ENCODE results near the gene CNGB1. TPM values are rescaled to one million over a fixed set of nuclear protein-coding genes. Genes with fewer than 3 reads are reported as not detected.

CNGB1 gene
- total and polyA plus RNA-seq, 2 donors (not counting 1 experiment from before 2014, with no cell fraction given): not detected

DNA sequence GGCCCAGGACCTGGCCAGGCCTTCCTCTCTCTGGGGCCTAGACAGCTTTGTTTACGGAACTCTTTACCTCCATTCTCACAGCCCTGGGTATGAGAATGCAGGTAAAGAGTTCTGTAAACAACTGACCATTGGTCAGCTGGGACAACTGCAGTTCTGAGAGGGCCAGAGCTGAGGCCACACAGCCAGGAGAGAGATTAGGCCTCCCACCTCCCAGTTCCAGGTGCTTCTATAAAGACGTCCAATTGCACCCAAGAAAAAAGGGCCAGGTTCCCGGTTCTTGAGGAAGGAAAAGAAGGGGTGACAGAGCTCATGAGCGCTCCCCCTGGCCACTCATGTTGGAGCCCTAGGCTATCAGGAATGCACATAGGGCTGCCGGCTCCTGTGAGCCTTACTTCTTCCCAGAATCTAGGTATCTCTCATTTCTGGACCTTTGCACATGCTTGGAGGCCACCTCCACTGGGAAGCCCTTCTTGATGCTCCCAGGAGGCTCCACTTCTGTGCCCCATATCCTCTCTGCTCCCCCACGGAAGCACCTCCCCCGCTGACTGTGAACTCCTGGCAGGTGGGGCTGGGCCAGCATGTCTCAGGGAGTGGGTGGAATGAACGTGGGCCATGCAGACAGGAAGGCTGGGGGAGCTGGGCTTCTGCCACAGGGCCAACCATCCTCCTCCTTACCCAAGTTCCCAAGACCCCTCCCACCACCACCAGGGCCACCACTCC is 13.1 kb downstream of the CNGB1 start:
- Histone ChIP-seq H3K4me2 (ENCODE audit: extremely low read depth, insufficient read depth, low read length) (no peak overlapping the region), H3K27me3 (ENCODE audit: control insufficient read depth, insufficient read depth, low read length) (peaks cover 8% of the 10 kb centered on the region), H3K9me3 (ENCODE audit: control insufficient read depth, insufficient read depth, low read depth, low read length) (no peaks in the 10 kb centered on the region), H4K20me1 (ENCODE audit: control insufficient read depth, extremely low read depth, insufficient read depth, low read length) (no peaks in the 10 kb centered on the region), H3K27ac (ENCODE audit: insufficient read depth, low read length) (no peak overlapping the region), H3K79me2 (ENCODE audit: control insufficient read depth, insufficient read depth, low read length) (no peaks in the 10 kb centered on the region), H3K9ac (ENCODE audit: insufficient read depth, low read length) (no peak overlapping the region), H2AFZ (ENCODE audit: low read length) (no peak overlapping the region), H3K4me3 (replicated peaks in 1 of 4; ENCODE audit: control extremely low read depth in 1 of 4, insufficient read depth in 1 of 4, low read depth in 3 of 4, low read length in 4 of 4) (no peak overlapping the region), H3K36me3 (ENCODE audit: control insufficient read depth, insufficient read depth, low read length) (no peaks in the 10 kb centered on the region), H3K4me1 (ENCODE audit: control insufficient read depth, extremely low read depth, insufficient read depth, low read length) (no peaks in the 10 kb centered on the region)
- TF ChIP-seq EZH2 (IDR thresholded peaks at IDR 0.05; ENCODE audit: low read length, missing control alignments): no peak
- TF ChIP-seq CTCF (conservative IDR thresholded peaks at IDR 0.05 in 1 of 2, IDR thresholded peaks at IDR 0.05 in 1 of 2; ENCODE audit: low read depth in 1 of 2, low read length in 2 of 2): no peak
- no peak for DNase-seq (ENCODE audit: low read depth in 2 of 2)

DNA sequence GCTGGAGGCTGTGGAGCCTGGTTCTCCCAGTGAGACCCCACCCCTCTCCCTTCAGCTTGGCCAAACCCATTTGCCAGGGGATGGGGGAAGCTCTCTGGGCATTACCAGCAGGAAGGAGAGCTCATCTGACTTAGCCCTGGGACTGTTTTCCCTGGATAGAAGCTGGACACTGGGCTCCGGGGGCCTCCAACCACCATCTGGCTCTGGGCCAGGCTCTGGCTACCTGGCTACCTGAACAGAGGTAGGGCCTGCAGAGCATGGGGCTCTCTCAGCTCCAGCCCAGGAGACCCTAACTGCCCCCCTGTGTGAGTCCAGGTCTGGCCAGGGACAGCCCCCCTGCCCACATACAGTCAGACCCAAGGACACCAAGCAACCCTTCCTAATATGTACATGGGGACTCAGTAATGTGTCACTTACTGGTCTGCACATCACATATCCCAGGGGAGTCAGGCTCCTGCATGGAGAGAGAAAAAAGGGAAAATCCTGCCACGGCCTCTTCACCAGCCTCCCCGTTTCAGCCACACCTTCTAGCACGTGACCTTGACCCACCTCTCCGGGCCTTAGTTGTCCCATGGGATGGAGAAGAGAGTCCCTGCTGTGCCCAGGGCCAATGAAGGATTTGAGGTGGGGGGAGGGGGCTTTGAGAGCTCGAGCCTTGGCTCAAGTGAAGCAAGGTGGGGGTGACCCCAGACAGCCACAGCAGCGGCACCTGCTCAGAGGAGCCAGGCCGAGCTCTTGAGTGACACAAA is 13.8 kb downstream of the CNGB1 start:
- H3K27ac ChIP-seq (ENCODE audit: insufficient read depth, low read length): no peak overlapping the region
- no peak overlapping the region for H3K4me3 ChIP-seq (replicated peaks in 1 of 4; ENCODE audit: control extremely low read depth in 1 of 4, insufficient read depth in 1 of 4, low read depth in 3 of 4, low read length in 4 of 4)
- H3K27me3 ChIP-seq (ENCODE audit: control insufficient read depth, insufficient read depth, low read length): peaks cover 8% of the 10 kb centered on the region
- H3K4me2 ChIP-seq (ENCODE audit: extremely low read depth, insufficient read depth, low read length): no peak overlapping the region
- H3K79me2 ChIP-seq (ENCODE audit: control insufficient read depth, insufficient read depth, low read length): no peaks in the 10 kb centered on the region
- no peak for DNase-seq (ENCODE audit: low read depth in 2 of 2)
- H3K9ac ChIP-seq (ENCODE audit: insufficient read depth, low read length): no peak overlapping the region
- H3K9me3 ChIP-seq (ENCODE audit: control insufficient read depth, insufficient read depth, low read depth, low read length): no peaks in the 10 kb centered on the region
- no peak overlapping the region for H2AFZ ChIP-seq (ENCODE audit: low read length)
- TF ChIP-seq CTCF (conservative IDR thresholded peaks at IDR 0.05 in 1 of 2, IDR thresholded peaks at IDR 0.05 in 1 of 2; ENCODE audit: low read depth in 1 of 2, low read length in 2 of 2) (no peak), EZH2 (IDR thresholded peaks at IDR 0.05; ENCODE audit: low read length, missing control alignments) (no peak)
- H3K4me1 ChIP-seq (ENCODE audit: control insufficient read depth, extremely low read depth, insufficient read depth, low read length): no peaks in the 10 kb centered on the region
- no peaks in the 10 kb centered on the region for H4K20me1 ChIP-seq (ENCODE audit: control insufficient read depth, extremely low read depth, insufficient read depth, low read length)
- H3K36me3 ChIP-seq (ENCODE audit: control insufficient read depth, insufficient read depth, low read length): no peaks in the 10 kb centered on the region

DNA sequence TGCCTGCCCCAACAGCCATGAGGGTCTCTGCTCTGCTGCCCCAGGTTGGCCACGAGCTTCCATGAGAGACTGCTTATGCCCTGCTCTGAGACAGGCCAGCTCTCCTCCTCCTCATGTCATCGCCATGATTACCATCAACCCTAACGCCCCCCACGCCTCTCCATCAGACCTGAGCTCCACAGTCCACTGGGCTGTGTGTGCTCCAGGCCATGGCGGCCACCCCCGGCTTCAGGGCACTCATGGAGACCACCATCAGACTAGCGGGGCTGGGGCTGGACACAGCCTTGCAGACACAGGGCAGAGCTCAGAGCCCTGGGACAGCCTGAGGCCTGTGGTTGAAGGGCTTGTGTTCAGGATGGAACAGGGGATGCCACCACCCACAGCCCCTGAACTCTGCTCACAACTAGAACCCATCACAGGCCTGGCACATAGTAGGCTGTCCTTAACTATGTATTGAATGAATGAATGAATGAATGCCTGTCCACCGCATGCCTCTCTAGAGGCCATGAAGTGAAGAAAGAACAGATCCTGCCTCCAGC is 14.6 kb downstream of the CNGB1 start:
- peaks cover 5% of the 10 kb centered on the region for H3K27me3 ChIP-seq (ENCODE audit: control insufficient read depth, insufficient read depth, low read length)
- TF ChIP-seq EZH2 (IDR thresholded peaks at IDR 0.05; ENCODE audit: low read length, missing control alignments) (no peak), CTCF (conservative IDR thresholded peaks at IDR 0.05 in 1 of 2, IDR thresholded peaks at IDR 0.05 in 1 of 2; ENCODE audit: low read depth in 1 of 2, low read length in 2 of 2) (no peak)
- no peak overlapping the region for H3K9ac ChIP-seq (ENCODE audit: insufficient read depth, low read length)
- no peaks in the 10 kb centered on the region for H3K4me1 ChIP-seq (ENCODE audit: control insufficient read depth, extremely low read depth, insufficient read depth, low read length)
- H3K4me3 ChIP-seq (replicated peaks in 1 of 4; ENCODE audit: control extremely low read depth in 1 of 4, insufficient read depth in 1 of 4, low read depth in 3 of 4, low read length in 4 of 4): no peak overlapping the region
- no peaks in the 10 kb centered on the region for H3K9me3 ChIP-seq (ENCODE audit: control insufficient read depth, insufficient read depth, low read depth, low read length)
- no peak overlapping the region for H3K4me2 ChIP-seq (ENCODE audit: extremely low read depth, insufficient read depth, low read length)
- no peaks in the 10 kb centered on the region for H3K79me2 ChIP-seq (ENCODE audit: control insufficient read depth, insufficient read depth, low read length)
- no peaks in the 10 kb centered on the region for H4K20me1 ChIP-seq (ENCODE audit: control insufficient read depth, extremely low read depth, insufficient read depth, low read length)
- no peak overlapping the region for H2AFZ ChIP-seq (ENCODE audit: low read length)
- no peak overlapping the region for H3K27ac ChIP-seq (ENCODE audit: insufficient read depth, low read length)
- no peak for DNase-seq (ENCODE audit: low read depth in 2 of 2)
- no peaks in the 10 kb centered on the region for H3K36me3 ChIP-seq (ENCODE audit: control insufficient read depth, insufficient read depth, low read length)

Data from fibroblast of lung (primary cell).